K562 (cell line): ENCODE measurements around the gene SAV1. TPM values are rescaled to one million over a fixed set of nuclear protein-coding genes. Genes with fewer than 3 reads are reported as not detected.

Experiments used
- ATAC-seq: fragments of 200-7000 bp; cut with Tn5 transposase; 3 replicates; pipeline ENCODE4 v1.9.1; 2020; ENCODE audit warnings: moderate library complexity
- BruUV-seq: library from RNA; stranded (reverse); fragments of 400-500 nt; replicated peaks from 2 replicates; lab custom pipeline; 2021; lab: Mats Ljungman, UMichigan
- CTCF ChIA-PET: fragments of 300-600 bp; formaldehyde crosslinking; extraction: SDS; loops from one replicate; lab custom pipeline; 2021; ENCODE audit warnings: low intra/inter-chr PET ratio; lab: Yijun Ruan, JAX
- POLR2A ChIA-PET: fragments of 300-600, 350-650 bp; sonication (Branson Sonifier 250); formaldehyde crosslinking; extraction: SDS; loops from one replicate; lab custom pipeline; 2021; ENCODE audit warnings: antibody characterized with exemption, inconsistent platforms; lab: Yijun Ruan, JAX
- DNase-seq, 4 experiments: peaks; one replicate each; pipeline versions ENCODE4 v3.0.0 to v3.0.0-alpha.2; 2011 to 2018; ENCODE audit warnings: low spot score in 3 of 4, mixed read lengths in 3 of 4; ENCODE audit errors: extremely low read depth in 1 of 4
- FAIRE-seq: peaks from 2 replicates; lab custom pipeline; 2011; peaks lifted over from hg19 to GRCh38; lab: Jason Lieb, UNC
- H2AFZ ChIP-seq: 2 replicates; pipeline ENCODE4 v1.6.0; 2011; ENCODE audit warnings: low read depth, low read length, control low read depth, inconsistent platforms
- H3K27ac ChIP-seq: fragments of 200-600 bp; 3 replicates; pipeline ENCODE4 v1.8.0; 2011; ENCODE audit warnings: low read depth, mild to moderate bottlenecking, control low read depth, inconsistent platforms, low read length, moderate library complexity, mixed read lengths; ENCODE audit errors: extremely low read depth
- H3K27me3 ChIP-seq, 2 experiments: fragments of 300-600 bp in 1 of 2; 2 replicates in 1 of 2; 3 replicates in 1 of 2; pipeline versions ENCODE4 v1.6.0 to v1.8.0; 2011; ENCODE audit warnings: inconsistent platforms in 2 of 2, low read length in 2 of 2, mild to moderate bottlenecking in 1 of 2, mixed read lengths in 1 of 2, moderate library complexity in 1 of 2; ENCODE audit not compliant: control insufficient read depth in 2 of 2, insufficient read depth in 2 of 2
- H3K36me3 ChIP-seq: fragments of 300-600 bp; 3 replicates; pipeline ENCODE4 v1.8.0; 2011; ENCODE audit warnings: mild to moderate bottlenecking, low read length, inconsistent platforms; ENCODE audit not compliant: control insufficient read depth, insufficient read depth
- H3K4me1 ChIP-seq, 2 experiments: fragments of 200-600 bp in 1 of 2; replicated peaks in 1 of 2; 2 replicates in 1 of 2; 3 replicates in 1 of 2; pipeline versions ENCODE4 v1.5.1 to v1.8.0; 2011; ENCODE audit warnings: inconsistent platforms in 2 of 2, low read length in 2 of 2, mild to moderate bottlenecking in 1 of 2, mixed read lengths in 1 of 2, moderate library complexity in 1 of 2; ENCODE audit not compliant: control insufficient read depth in 2 of 2, insufficient read depth in 2 of 2
- H3K4me2 ChIP-seq: 2 replicates; pipeline ENCODE4 v1.6.1; 2011; ENCODE audit warnings: low read length, control low read depth, inconsistent platforms, mixed read lengths; ENCODE audit not compliant: insufficient read depth
- H3K4me3 ChIP-seq: fragments of 200-600 bp; sonication (generic), shearing (Covaris generic); 2 replicates; pipeline ENCODE4 v1.5.1; 2016; ENCODE audit warnings: control low read depth, inconsistent platforms
- H3K79me2 ChIP-seq: fragments of 200-600 bp; 3 replicates; pipeline ENCODE4 v1.8.0; 2011; ENCODE audit warnings: low read length, inconsistent platforms; ENCODE audit not compliant: control insufficient read depth, insufficient read depth
- H3K9ac ChIP-seq, 2 experiments: 2 replicates each; pipeline versions ENCODE4 v1.6.0 to v1.6.1; 2011; ENCODE audit warnings: low read depth in 2 of 2, low read length in 2 of 2, control low read depth in 1 of 2, inconsistent platforms in 1 of 2, mild to moderate bottlenecking in 1 of 2, mixed read lengths in 1 of 2; ENCODE audit not compliant: insufficient read depth in 1 of 2
- H3K9me1 ChIP-seq: one replicate; pipeline ENCODE4 v1.6.0; 2011; ENCODE audit warnings: inconsistent platforms, mild to moderate bottlenecking, low read length, moderate library complexity; ENCODE audit not compliant: control insufficient read depth, insufficient read depth
- H3K9me3 ChIP-seq: replicated peaks from 2 replicates; pipeline ENCODE4 v1.5.1; 2011; ENCODE audit warnings: low read depth, low read length, inconsistent platforms; ENCODE audit not compliant: control insufficient read depth, insufficient read depth
- H4K20me1 ChIP-seq: replicated peaks from 2 replicates; pipeline ENCODE4 v1.6.1; 2011; ENCODE audit warnings: low read length, inconsistent platforms, mixed read lengths; ENCODE audit not compliant: control insufficient read depth, insufficient read depth
- KAT7 ChIP-seq: sonication (generic); formaldehyde crosslinking; IDR thresholded peaks from 2 replicates; pipeline ENCODE4 v1.8.0; 2022; ENCODE audit warnings: missing genetic modification reagents, mild to moderate bottlenecking, borderline replicate concordance
- NCOA1 ChIP-seq: fragments of 450-650 bp; IDR thresholded peaks from 2 replicates; pipeline ENCODE4 v1.6.1; 2016; ENCODE audit warnings: low read depth
- RAD21 ChIP-seq, 2 experiments: fragments of 250-450 bp in 1 of 2; fragments of 450-650 bp in 1 of 2; sonication (Bioruptor Pico) in 1 of 2; formaldehyde crosslinking in 1 of 2; IDR thresholded peaks in 1 of 2; conservative IDR thresholded peaks in 1 of 2; 2 replicates each; pipeline versions ENCODE4 v1.4.0 to v1.8.0; 2020 to 2022; ENCODE audit warnings: mild to moderate bottlenecking in 2 of 2, moderate library complexity in 1 of 2
- SMC3 ChIP-seq: conservative IDR thresholded peaks from 2 replicates; pipeline ENCODE4 v1.6.1; 2011; ENCODE audit warnings: low read depth, low read length, improper control_type of control experiment; ENCODE audit not compliant: insufficient read depth
- ZBTB9 ChIP-seq: fragments of 450-650 bp; formaldehyde crosslinking; IDR thresholded peaks from 2 replicates; pipeline ENCODE4 v1.4.0; 2020; ENCODE audit warnings: mild to moderate bottlenecking, moderate library complexity
- WGBS: fragments of 100-300 bp; shearing (Covaris generic); methylation state at CpG from one replicate; pipeline ENCODE4 v1.1.6; 2016; ENCODE audit warnings: low coverage, mixed read lengths; ENCODE audit not compliant: insufficient coverage; ENCODE audit errors: missing lambda C conversion rate; 5-methylcytosine and 5-hydroxymethylcytosine counted together
- in situ Hi-C: fragments of 300-500 bp; cut with MboI; formaldehyde crosslinking; loops from 4 replicates; pipeline ENCODE4 v1.15.0; 2018; ENCODE audit warnings: inconsistent platforms, mixed read lengths
- intact Hi-C: fragments of 100-400 bp; cut with micrococcal nuclease; formaldehyde crosslinking; loops from 2 replicates; pipeline ENCODE4 v1.14.2; 2022
- polyA plus RNA-seq, 8 experiments: library from polyadenylated mRNA; depleted of rRNA in 4 of 8; stranded (reverse) in 5 of 8; unstranded in 3 of 8; fragments of >200 nt; fragmentation: Nextera tagmentation in 2 of 8; fragmentation: Illumina TruSeq in 1 of 8; extraction: Ambion mirVana in 2 of 8; extraction: Trizol in 1 of 8; gene quantifications; 2 replicates each; pipeline versions ENCODE4 v1.2.1 to v1.2.3, GENCODE V29; 2011 to 2014; ENCODE audit warnings: inconsistent platforms in 1 of 8, missing spikeins in 1 of 8
- total RNA-seq, 7 experiments: library from RNA; depleted of rRNA in 6 of 7; stranded (reverse); fragments of >200 nt in 6 of 7; fragmentation: Illumina TruSeq in 2 of 7; extraction: Trizol in 2 of 7; gene quantifications; 2 replicates each; pipeline versions ENCODE4 v1.2.1 to v1.2.3, GENCODE V29; 2011 to 2021; ENCODE audit warnings: low replicate concordance in 1 of 7
- TF ChIP-seq, protein P1 (sequence below), 2 experiments: fragments of 450-650 bp; formaldehyde crosslinking in 1 of 2; IDR thresholded peaks; 2 replicates each; pipeline versions ENCODE4 v1.4.0 to v1.6.1; 2014 to 2020; ENCODE audit warnings: mild to moderate bottlenecking in 2 of 2, borderline replicate concordance in 1 of 2, low read depth in 1 of 2
- TF ChIP-seq, protein P2 (sequence below), 3 experiments: IDR thresholded peaks in 2 of 3; conservative IDR thresholded peaks in 1 of 3; 2 replicates each; pipeline ENCODE4 v1.5.1; 2011 to 2012; ENCODE audit warnings: low read length in 3 of 3, mild to moderate bottlenecking in 3 of 3, control low read depth in 2 of 3, improper control_type of control experiment in 1 of 3, inconsistent platforms in 1 of 3, low read depth in 1 of 3, mixed read lengths in 1 of 3, moderate library complexity in 1 of 3; ENCODE audit not compliant: insufficient read depth in 2 of 3

SAV1 gene
- total and polyA plus RNA-seq, 9 of the 15 experiments (the other 6 are each of a cell fraction or from before 2014, with no cell fraction given) = 6.5 to 18.1 (median 16.1) TPM

DNA sequence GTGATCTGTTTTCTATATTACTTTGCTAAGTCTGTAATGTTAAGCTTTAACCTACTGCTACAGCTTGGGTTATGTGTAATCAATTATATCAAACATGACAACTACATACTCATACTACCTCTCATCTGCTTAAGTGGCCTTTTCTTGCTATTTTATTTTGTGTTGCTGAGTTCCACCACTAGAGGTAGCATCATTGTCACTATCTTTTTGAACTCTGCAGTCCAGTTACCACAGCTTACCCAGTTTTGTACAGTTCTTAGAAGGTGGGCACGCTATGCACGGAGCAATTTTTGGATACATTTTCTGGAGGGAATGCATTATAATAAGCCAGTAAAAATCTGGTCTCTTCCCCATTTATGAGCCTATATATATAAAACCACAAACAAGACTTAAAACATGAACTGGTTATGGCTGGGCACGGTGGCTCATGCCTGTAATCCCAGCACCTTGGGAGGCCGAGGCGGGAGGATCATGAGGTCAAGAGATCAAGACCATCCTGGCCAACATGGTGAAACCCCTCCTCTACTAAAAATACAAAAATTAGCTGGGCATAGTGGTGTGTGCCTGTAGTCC, 48.5 kb downstream of the SAV1 start:
- no peaks in the 10 kb centered on the region for H4K20me1 ChIP-seq
- ATAC-seq (peak; percentile 90), FAIRE-seq (peak; percentile 66), DNase-seq (peak in 2 of 4 experiments; percentile 17 to 31)
- H3K9me1 ChIP-seq = no peaks in the 10 kb centered on the region
- H3K36me3 ChIP-seq = no peaks in the 10 kb centered on the region
- H3K9ac ChIP-seq = no peak overlapping the region
- no TSS peak for BruUV-seq
- ChIA-PET CTCF (no interaction called here), POLR2A (interaction anchor here (0.7 kb wide), 1 partner anchor 9 kb away, joined by 3 read pairs; no protein-coding TSS in a partner anchor)
- no peaks in the 10 kb centered on the region for H3K4me1 ChIP-seq
- no peak overlapping the region for H3K4me3 ChIP-seq
- no peak overlapping the region for H3K4me2 ChIP-seq
- H3K9me3 ChIP-seq = no peaks in the 10 kb centered on the region
- no peak overlapping the region for H3K27ac ChIP-seq
- H2AFZ ChIP-seq = no peak overlapping the region
- 19% methylated on average over 5 of the region's 5 CpGs for WGBS
- no peaks in the 10 kb centered on the region for H3K79me2 ChIP-seq
- in situ Hi-C loops (no loop called here), intact Hi-C loops (loop anchor here (1.0 to 5.0 kb wide), 2 partner anchors 93 to 154 kb away; no protein-coding TSS in a partner anchor)
- no peaks in the 10 kb centered on the region for H3K27me3 ChIP-seq
- TF ChIP-seq NCOA1 = no peak
- TF ChIP-seq ZBTB9 = no peak
- TF ChIP-seq SMC3 = 0 out of 2 replicates have a peak, but pooled peaks have one; percentile 25
- TF ChIP-seq, protein P1, sequence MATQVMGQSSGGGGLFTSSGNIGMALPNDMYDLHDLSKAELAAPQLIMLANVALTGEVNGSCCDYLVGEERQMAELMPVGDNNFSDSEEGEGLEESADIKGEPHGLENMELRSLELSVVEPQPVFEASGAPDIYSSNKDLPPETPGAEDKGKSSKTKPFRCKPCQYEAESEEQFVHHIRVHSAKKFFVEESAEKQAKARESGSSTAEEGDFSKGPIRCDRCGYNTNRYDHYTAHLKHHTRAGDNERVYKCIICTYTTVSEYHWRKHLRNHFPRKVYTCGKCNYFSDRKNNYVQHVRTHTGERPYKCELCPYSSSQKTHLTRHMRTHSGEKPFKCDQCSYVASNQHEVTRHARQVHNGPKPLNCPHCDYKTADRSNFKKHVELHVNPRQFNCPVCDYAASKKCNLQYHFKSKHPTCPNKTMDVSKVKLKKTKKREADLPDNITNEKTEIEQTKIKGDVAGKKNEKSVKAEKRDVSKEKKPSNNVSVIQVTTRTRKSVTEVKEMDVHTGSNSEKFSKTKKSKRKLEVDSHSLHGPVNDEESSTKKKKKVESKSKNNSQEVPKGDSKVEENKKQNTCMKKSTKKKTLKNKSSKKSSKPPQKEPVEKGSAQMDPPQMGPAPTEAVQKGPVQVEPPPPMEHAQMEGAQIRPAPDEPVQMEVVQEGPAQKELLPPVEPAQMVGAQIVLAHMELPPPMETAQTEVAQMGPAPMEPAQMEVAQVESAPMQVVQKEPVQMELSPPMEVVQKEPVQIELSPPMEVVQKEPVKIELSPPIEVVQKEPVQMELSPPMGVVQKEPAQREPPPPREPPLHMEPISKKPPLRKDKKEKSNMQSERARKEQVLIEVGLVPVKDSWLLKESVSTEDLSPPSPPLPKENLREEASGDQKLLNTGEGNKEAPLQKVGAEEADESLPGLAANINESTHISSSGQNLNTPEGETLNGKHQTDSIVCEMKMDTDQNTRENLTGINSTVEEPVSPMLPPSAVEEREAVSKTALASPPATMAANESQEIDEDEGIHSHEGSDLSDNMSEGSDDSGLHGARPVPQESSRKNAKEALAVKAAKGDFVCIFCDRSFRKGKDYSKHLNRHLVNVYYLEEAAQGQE (IDR thresholded peaks at IDR 0.05; ENCODE audit: borderline replicate concordance) = peak; percentile 41; the same call in 1 of the 2 replicates
- TF ChIP-seq, protein P1 (CRISPR knock-in tag; IDR thresholded peaks at IDR 0.05; ENCODE audit: low read depth) = no peak
- no peak for TF ChIP-seq KAT7 (CRISPR knock-in tag)
- TF ChIP-seq RAD21 (CRISPR knock-in tag; conservative IDR thresholded peaks at IDR 0.05 in 1 of 2, IDR thresholded peaks at IDR 0.05 in 1 of 2) = peak; percentile 20 to 66; a peak in 2 of 4 replicates
- TF ChIP-seq, protein P2, sequence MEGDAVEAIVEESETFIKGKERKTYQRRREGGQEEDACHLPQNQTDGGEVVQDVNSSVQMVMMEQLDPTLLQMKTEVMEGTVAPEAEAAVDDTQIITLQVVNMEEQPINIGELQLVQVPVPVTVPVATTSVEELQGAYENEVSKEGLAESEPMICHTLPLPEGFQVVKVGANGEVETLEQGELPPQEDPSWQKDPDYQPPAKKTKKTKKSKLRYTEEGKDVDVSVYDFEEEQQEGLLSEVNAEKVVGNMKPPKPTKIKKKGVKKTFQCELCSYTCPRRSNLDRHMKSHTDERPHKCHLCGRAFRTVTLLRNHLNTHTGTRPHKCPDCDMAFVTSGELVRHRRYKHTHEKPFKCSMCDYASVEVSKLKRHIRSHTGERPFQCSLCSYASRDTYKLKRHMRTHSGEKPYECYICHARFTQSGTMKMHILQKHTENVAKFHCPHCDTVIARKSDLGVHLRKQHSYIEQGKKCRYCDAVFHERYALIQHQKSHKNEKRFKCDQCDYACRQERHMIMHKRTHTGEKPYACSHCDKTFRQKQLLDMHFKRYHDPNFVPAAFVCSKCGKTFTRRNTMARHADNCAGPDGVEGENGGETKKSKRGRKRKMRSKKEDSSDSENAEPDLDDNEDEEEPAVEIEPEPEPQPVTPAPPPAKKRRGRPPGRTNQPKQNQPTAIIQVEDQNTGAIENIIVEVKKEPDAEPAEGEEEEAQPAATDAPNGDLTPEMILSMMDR (IDR thresholded peaks at IDR 0.05 in 2 of 3, conservative IDR thresholded peaks at IDR 0.05 in 1 of 3; ENCODE audit: insufficient read depth in 2 of 3, low read depth in 1 of 3, low read length in 3 of 3) = peak; percentile 28 to 58 (median 51); a peak in 5 of 6 replicates
